ENCODE data around the gene PTPRQ.

GRCh38 chr12:80420075-80420474 is 24.0 kb upstream of the PTPRQ start:
- TF ChIP-seq CTCF (IDR thresholded peaks at IDR 0.05) = no peak
- TF ChIP-seq EZH2phosphoT487 (IDR thresholded peaks at IDR 0.05) = no peak
- no peak for TF ChIP-seq EZH2 (IDR thresholded peaks at IDR 0.05)

All from neural progenitor cell (in vitro differentiated cells).